Activated naive CD8-positive, alpha-beta T cell (primary cell): Measurements from ENCODE around the gene HMBS.
"Not testable (repeated sequence)": the region's sequence is repeated elsewhere in the genome, so short reads cannot be mapped to it uniquely, and the experiment has no call there.

Experiments used
- H3K27ac Mint-ChIP-seq: one replicate; pipeline ENCODE4 v1.8.0; 2021; ENCODE audit warnings: mixed read lengths
- H3K27me3 Mint-ChIP-seq: one replicate; pipeline ENCODE4 v1.8.0; 2021; ENCODE audit warnings: mixed read lengths
- H3K36me3 Mint-ChIP-seq: one replicate; pipeline ENCODE4 v1.8.0; 2021; ENCODE audit warnings: mixed read lengths
- H3K4me1 Mint-ChIP-seq: one replicate; pipeline ENCODE4 v1.8.0; 2021; ENCODE audit warnings: low read depth, mixed read lengths
- H3K4me3 Mint-ChIP-seq: one replicate; pipeline ENCODE4 v1.8.0; 2021; ENCODE audit warnings: mild to moderate bottlenecking, mixed read lengths
- H3K9me3 Mint-ChIP-seq: one replicate; pipeline ENCODE4 v1.8.0; 2021; ENCODE audit warnings: low read depth, mixed read lengths

HMBS gene

GRCh38 chr11:119116601-119117000 is 31.9 kb downstream of the HMBS start:
- Mint-ChIP-seq H3K27ac (peak overlapping the region; percentile 86), H3K4me3 (peak overlapping the region; percentile 83), H3K4me1 (peaks cover 40% of the 10 kb centered on the region), H3K27me3 (no peaks in the 10 kb centered on the region), H3K9me3 (no peaks in the 10 kb centered on the region), H3K36me3 (peaks cover 11% of the 10 kb centered on the region)

GRCh38 chr11:119117004-119117706 is 32.5 kb downstream of the HMBS start:
- peaks cover 44% of the 10 kb centered on the region for H3K4me1 Mint-ChIP-seq
- H3K36me3 Mint-ChIP-seq: peaks cover 8% of the 10 kb centered on the region
- peak overlapping the region; percentile 69 for H3K27ac Mint-ChIP-seq
- H3K4me3 Mint-ChIP-seq: peak overlapping the region; percentile 3
- no peaks in the 10 kb centered on the region for H3K9me3 Mint-ChIP-seq
- H3K27me3 Mint-ChIP-seq: no peaks in the 10 kb centered on the region

DNA sequence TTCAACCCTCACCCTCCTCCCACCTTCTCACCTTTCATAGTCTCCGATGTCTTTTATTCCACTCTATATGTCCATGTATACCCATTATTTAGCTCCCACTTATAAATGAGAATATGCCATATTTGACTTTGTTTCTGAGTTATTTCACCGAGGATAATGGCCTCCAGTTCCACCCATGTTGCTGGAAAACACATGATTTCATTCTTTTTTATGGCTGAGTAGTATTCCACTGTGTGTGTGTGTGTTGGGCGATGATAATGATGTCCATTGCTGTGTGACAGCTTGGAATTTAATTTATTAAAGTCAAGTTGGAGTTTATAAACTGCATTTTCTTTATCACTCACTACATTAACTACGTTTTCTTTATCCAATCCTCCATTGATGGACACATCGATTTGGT is 33.5 kb downstream of the HMBS start:
- Mint-ChIP-seq H3K27me3 (no peaks in the 10 kb centered on the region), H3K4me3 (no peak overlapping the region), H3K27ac (no peak overlapping the region), H3K36me3 (peaks cover 8% of the 10 kb centered on the region), H3K4me1 (peaks cover 49% of the 10 kb centered on the region), H3K9me3 (no peaks in the 10 kb centered on the region)

GRCh38 chr11:119118946-119119345 is 34.3 kb downstream of the HMBS start:
- peaks cover 8% of the 10 kb centered on the region for H3K36me3 Mint-ChIP-seq
- H3K4me3 Mint-ChIP-seq: no peak overlapping the region
- H3K4me1 Mint-ChIP-seq: peaks cover 52% of the 10 kb centered on the region
- H3K27me3 Mint-ChIP-seq: no peaks in the 10 kb centered on the region
- no peak overlapping the region for H3K27ac Mint-ChIP-seq
- H3K9me3 Mint-ChIP-seq: no peaks in the 10 kb centered on the region

GRCh38 chr11:119120639-119121007 is 35.9 kb downstream of the HMBS start:
- peaks cover 45% of the 10 kb centered on the region for H3K4me1 Mint-ChIP-seq
- peak overlapping the region; percentile 94 for H3K27ac Mint-ChIP-seq
- no peaks in the 10 kb centered on the region for H3K9me3 Mint-ChIP-seq
- H3K4me3 Mint-ChIP-seq: peak overlapping the region; percentile 99
- peaks cover 4% of the 10 kb centered on the region for H3K36me3 Mint-ChIP-seq
- no peaks in the 10 kb centered on the region for H3K27me3 Mint-ChIP-seq

- peak within 1 kb of the TSS; percentile 99 for H3K4me3 Mint-ChIP-seq
- peak within 1 kb of the TSS; percentile 94 for H3K27ac Mint-ChIP-seq
- H3K36me3 Mint-ChIP-seq: peaks cover 2% of the 10 kb centered on the region
- H3K9me3 Mint-ChIP-seq: no peaks in the 10 kb centered on the region
- H3K4me1 Mint-ChIP-seq: peaks cover 40% of the 10 kb centered on the region
- no peaks in the 10 kb centered on the region for H3K27me3 Mint-ChIP-seq
These were observed 36.5 kb downstream of the HMBS start, which contains the start of gene HINFP for GRCh38 chr11:119121008-119121810. TSS of gene HINFP (plus strand) at chr11:119121580. CDS start at chr11:119126945, 5,365 bp downstream.

DNA sequence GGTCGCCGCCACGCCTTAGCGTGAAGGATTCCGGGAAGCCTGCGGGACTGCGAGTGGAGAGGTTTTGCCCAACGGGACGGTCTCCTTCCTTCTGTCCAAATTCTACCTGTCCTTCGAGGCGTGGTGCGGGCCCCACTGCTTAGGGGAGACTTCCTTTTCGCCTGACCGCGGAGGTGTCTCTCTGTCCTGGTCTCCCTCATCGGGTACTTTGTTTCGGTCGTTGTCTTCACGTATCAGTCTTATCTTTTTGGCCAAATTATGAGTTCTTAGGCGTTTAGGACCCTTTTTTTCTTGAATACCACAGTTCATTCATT is 37.1 kb downstream of the HMBS start:
- H3K27me3 Mint-ChIP-seq: no peaks in the 10 kb centered on the region
- H3K9me3 Mint-ChIP-seq: no peaks in the 10 kb centered on the region
- H3K4me1 Mint-ChIP-seq: peaks cover 40% of the 10 kb centered on the region
- H3K27ac Mint-ChIP-seq: peak overlapping the region; percentile 94
- H3K4me3 Mint-ChIP-seq: peak overlapping the region; percentile 99
- peaks cover 2% of the 10 kb centered on the region for H3K36me3 Mint-ChIP-seq

DNA sequence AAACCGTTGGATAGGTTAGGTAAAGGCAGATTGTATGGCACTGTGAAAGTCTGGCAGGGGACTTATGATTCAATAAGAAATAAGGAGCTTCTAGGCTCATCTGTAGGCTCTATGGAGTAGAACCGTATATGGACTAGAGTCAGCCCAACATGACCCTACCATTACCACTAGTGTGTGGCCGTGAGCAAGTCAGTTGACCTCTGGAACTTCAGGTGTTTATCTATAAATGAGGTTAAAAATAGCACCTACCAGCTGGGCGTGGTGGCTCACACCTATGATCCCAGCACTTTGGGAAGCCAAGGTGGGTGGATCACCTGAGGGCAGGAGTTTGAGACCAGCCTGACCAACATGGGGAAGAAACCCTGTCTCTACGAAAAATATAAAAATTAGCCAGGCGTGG is 41.1 kb downstream of the HMBS start:
- Mint-ChIP-seq H3K27me3 (no peaks in the 10 kb centered on the region), H3K4me3 (no peak overlapping the region), H3K27ac (no peak overlapping the region), H3K4me1 (peaks cover 36% of the 10 kb centered on the region), H3K9me3 (no peaks in the 10 kb centered on the region), H3K36me3 (peaks cover 4% of the 10 kb centered on the region)

- no peaks in the 10 kb centered on the region for H3K27me3 Mint-ChIP-seq
- no peak overlapping the region for H3K4me3 Mint-ChIP-seq
- peaks cover 34% of the 10 kb centered on the region for H3K4me1 Mint-ChIP-seq
- H3K27ac Mint-ChIP-seq: peak overlapping the region; percentile 58
- peaks cover 4% of the 10 kb centered on the region for H3K36me3 Mint-ChIP-seq
- no peaks in the 10 kb centered on the region for H3K9me3 Mint-ChIP-seq
These were observed 42.1 kb downstream of the HMBS start for GRCh38 chr11:119126675-119127268.

- Mint-ChIP-seq H3K9me3 (no peaks in the 10 kb centered on the region), H3K4me3 (no peak overlapping the region), H3K4me1 (peaks cover 11% of the 10 kb centered on the region), H3K27me3 (no peaks in the 10 kb centered on the region), H3K27ac (no peak overlapping the region), H3K36me3 (peaks cover 8% of the 10 kb centered on the region)
These were observed 46.0 kb downstream of the HMBS start for GRCh38 chr11:119130662-119131061.

DNA sequence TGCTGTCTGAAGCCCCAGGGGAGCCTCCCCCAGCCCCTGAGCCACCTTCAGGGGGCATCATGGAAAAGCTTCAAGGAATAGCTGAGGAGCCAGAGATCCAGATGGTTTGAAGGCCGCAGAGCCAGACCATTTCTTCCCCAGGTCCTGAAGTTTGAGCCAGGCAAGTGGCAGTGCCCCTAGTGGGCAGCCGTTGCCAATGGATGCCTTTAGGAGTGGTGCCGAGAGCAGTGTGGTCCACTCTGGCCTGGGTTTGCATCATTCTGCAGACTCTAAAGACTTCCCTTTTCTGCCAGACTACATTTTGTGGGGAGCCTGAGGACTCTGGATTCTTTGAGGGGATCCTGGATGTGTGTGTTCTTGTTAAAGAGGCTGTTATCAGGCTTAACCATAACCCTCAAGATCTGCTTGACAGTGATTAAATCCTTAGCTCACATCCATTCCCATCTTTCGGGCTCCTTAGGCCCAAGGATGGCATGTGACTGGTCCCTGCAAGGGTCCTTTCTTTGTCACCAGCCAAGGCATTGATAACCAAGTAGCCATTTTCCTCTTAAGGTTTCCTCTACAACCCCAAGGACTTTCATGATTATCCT is 49.8 kb downstream of the HMBS start:
- Mint-ChIP-seq H3K9me3 (no peaks in the 10 kb centered on the region), H3K27ac (no peak overlapping the region), H3K4me1 (peaks cover 1% of the 10 kb centered on the region), H3K36me3 (peaks cover 8% of the 10 kb centered on the region), H3K27me3 (no peaks in the 10 kb centered on the region), H3K4me3 (no peak overlapping the region)

DNA sequence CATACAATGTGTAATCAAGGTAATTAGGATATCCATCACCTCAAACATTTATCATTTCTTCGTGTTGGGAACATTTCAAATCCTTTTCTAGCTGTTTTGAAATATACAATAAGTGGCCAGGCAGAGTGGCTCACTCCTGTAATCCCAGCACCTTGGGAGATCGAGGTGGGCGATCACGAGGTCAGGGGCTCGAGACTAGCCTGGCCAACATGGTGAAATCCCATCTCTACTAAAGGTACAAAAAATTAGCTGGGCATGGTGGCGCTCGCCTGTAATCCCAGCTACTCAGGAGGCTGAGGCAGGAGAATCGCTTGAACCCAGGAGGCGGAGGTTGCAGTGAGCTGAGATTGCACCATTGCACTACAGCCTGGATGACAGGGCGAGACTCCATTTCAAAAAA is 54.6 kb downstream of the HMBS start:
- not testable (repeated sequence) for H3K4me3 Mint-ChIP-seq, H3K9me3 Mint-ChIP-seq, H3K36me3 Mint-ChIP-seq, H3K4me1 Mint-ChIP-seq, H3K27ac Mint-ChIP-seq, H3K27me3 Mint-ChIP-seq
